Activated T-cell treated with anti-CD3 and anti-CD28 coated beads, Interleukin-2, amount 50 U/mL, for 4 hours (primary cell): Measurements from ENCODE around the gene DEF6. TPM values are rescaled to one million over a fixed set of nuclear protein-coding genes. Genes with fewer than 3 reads are reported as not detected.

ENCODE experiments used
- ATAC-seq, 2 donors: fragments of 200-7000 bp; cut with Tn5 transposase; one replicate each; pipeline ENCODE4 v1.10.0; 2021
- DNase-seq: peaks from one replicate; pipeline ENCODE4 v3.0.0-alpha.2; 2020
- H3K27me3 Mint-ChIP-seq: one replicate; pipeline ENCODE4 v1.8.0; 2021; ENCODE audit warnings: low read depth, mixed read lengths
- H3K36me3 Mint-ChIP-seq: one replicate; pipeline ENCODE4 v1.8.0; 2022; ENCODE audit warnings: mixed read lengths; ENCODE audit not compliant: insufficient read depth
- H3K4me1 Mint-ChIP-seq: one replicate; pipeline ENCODE4 v1.8.0; 2021; ENCODE audit warnings: low read depth, mixed read lengths
- H3K4me3 Mint-ChIP-seq: one replicate; pipeline ENCODE4 v1.8.0; 2021; ENCODE audit warnings: mild to moderate bottlenecking, moderate library complexity, mixed read lengths
- H3K9me3 Mint-ChIP-seq: one replicate; pipeline ENCODE4 v1.8.0; 2021; ENCODE audit warnings: mixed read lengths
- total RNA-seq, 3 donors: library from RNA; stranded (reverse); gene quantifications; one replicate each; pipeline ENCODE4 v1.2.1, GENCODE V29; 2021

The DEF6 gene
- total RNA-seq, 3 donors from 2014 or later, result 63.0 to 72.7 (median 68.9) TPM

DNA sequence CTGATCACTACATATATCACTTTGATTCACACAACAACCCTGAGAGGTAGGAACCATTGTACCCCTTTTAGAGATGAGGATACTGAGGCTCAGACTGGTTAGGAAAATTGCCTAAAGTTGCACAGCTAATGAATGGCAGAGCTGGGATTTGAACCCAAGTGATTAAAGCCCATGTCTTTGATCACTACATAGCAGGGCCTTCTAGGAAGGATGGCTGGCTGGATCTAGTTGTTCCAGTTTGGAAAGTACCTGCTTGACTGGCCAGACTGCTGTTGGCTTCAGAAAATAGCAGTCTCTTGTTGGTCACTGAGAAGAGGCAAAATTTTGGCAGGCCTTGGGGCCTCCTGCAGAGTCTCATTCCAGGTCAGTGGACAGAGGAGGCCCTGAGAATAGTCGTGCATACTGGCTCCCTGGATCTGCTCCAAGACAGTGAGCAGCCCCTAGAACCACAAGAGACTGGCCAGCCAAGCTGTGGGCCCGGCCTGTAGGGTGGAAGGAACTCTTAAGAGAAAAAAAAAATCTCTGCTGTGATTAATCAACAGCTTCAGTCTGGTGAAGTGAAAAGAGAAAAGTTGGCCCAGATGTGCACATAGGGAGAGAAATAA, 62.2 kb downstream of the DEF6 start:
- H3K4me1 Mint-ChIP-seq, result peaks cover 36% of the 10 kb centered on the region
- DNase-seq (no peak), ATAC-seq (no peak)
- H3K27me3 Mint-ChIP-seq, result no peaks in the 10 kb centered on the region
- no peaks in the 10 kb centered on the region for H3K9me3 Mint-ChIP-seq
- no peak overlapping the region for H3K4me3 Mint-ChIP-seq
- peaks cover 33% of the 10 kb centered on the region for H3K36me3 Mint-ChIP-seq

GRCh38 chr6:35360349-35361138, 62.9 kb downstream of the DEF6 start:
- no peak for ATAC-seq
- Mint-ChIP-seq H3K36me3 (peaks cover 31% of the 10 kb centered on the region), H3K4me3 (no peak overlapping the region), H3K4me1 (peaks cover 37% of the 10 kb centered on the region), H3K27me3 (no peaks in the 10 kb centered on the region), H3K9me3 (no peaks in the 10 kb centered on the region)
- DNase-seq, result no peak

DNA sequence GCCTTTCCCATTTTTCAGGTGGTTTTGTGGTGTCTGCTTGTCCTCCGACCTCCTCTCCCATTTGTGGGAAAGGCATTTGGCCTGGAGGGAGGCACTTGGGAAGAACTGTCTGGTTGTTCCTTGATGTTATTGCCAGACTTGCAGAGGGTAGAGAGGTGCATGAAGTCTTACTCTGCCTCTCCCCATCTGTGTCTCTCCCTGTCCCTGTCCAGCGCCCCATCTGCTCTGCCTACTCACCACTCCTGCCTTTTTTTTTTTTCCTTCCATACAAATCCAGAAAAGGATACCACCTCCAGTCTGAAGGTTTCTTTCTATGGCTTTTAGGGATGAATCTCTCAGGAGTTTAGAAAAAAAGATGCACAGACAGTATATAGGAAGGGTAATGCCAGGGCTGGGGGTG, 64.6 kb downstream of the DEF6 start:
- H3K4me1 Mint-ChIP-seq, result peaks cover 42% of the 10 kb centered on the region
- H3K36me3 Mint-ChIP-seq, result peaks cover 24% of the 10 kb centered on the region
- DNase-seq (no peak), ATAC-seq (no peak)
- no peaks in the 10 kb centered on the region for H3K27me3 Mint-ChIP-seq
- H3K4me3 Mint-ChIP-seq, result no peak overlapping the region
- H3K9me3 Mint-ChIP-seq, result no peaks in the 10 kb centered on the region

DNA sequence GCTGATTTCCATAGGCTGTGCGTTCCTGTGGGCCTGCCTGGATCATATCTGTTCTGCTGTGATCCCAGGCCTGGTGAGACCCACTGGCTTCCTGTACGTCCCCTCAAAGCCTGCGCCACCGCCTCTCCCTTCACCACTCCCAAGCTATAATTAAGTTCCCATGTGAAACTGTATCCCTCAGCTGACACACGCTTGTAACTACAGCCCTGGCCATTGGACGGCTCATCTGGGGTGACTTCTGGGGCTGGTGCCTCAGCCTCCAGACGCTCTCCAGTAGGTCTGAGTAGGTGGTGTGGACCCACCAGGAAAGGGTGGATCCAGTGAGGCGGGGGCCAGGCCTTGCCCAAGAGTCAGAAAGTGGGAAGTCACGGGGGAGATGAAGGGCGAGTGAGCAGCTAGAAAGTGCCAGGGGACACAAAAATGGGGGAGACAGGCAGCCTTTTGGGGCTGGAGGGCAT, 65.7 kb downstream of the DEF6 start:
- Mint-ChIP-seq H3K4me3 (no peak overlapping the region), H3K27me3 (no peaks in the 10 kb centered on the region), H3K36me3 (peaks cover 17% of the 10 kb centered on the region), H3K4me1 (peaks cover 42% of the 10 kb centered on the region), H3K9me3 (no peaks in the 10 kb centered on the region)
- ATAC-seq, result no peak
- no peak for DNase-seq

DNA sequence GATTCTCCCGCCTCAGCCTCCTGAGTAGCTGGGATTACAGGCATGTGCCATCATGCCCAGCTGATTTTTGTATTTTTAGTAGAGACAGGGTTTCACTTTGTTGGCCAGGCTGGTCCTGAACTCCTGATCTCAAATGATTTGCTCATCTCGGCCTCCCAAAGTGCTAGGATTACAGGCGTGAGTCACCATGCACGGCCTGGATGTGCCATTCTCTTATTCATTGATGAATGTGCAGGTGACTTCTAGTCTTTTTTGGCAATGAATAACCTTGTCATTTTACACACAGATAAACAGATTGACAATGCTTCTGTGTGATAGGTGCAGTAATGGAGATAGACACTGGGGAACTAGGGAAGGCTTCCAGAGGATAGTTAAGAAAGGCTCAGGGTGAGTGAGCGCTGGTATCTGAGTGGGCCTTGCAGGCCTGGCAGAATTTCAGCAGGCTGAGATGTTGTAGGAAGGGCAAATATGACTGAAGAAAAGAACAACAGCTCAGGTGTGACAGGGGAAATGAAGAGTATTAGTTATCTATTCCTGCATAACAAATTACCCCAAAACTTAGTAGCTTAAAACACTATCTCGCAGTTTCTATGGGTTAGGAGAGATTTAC, 68.1 kb downstream of the DEF6 start:
- no peak for DNase-seq
- no peak for ATAC-seq
- peaks cover 9% of the 10 kb centered on the region for H3K36me3 Mint-ChIP-seq
- no peaks in the 10 kb centered on the region for H3K27me3 Mint-ChIP-seq
- H3K4me1 Mint-ChIP-seq, result peaks cover 58% of the 10 kb centered on the region
- H3K4me3 Mint-ChIP-seq, result no peak overlapping the region
- no peaks in the 10 kb centered on the region for H3K9me3 Mint-ChIP-seq

DNA sequence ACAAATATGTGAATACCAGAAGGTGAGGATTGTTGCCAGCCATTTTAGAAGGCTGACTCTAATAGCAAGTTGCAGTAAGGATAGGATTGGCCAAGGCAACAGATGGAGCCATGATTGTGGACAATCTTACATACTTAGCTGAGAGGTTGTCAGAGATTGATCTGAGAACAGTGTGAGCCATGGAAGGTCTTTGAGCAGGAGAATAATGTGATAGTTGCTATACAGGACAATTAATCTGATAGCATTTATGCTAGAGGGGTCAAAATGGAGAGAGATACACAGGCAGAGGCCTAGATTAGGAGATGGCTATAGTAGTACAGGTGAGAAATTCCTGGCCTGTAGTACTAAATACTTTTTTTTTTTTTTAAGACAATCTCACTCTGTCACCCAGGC, 68.6 kb downstream of the DEF6 start:
- Mint-ChIP-seq H3K27me3 (no peaks in the 10 kb centered on the region), H3K36me3 (peaks cover 9% of the 10 kb centered on the region), H3K4me3 (no peak overlapping the region), H3K4me1 (peaks cover 63% of the 10 kb centered on the region), H3K9me3 (no peaks in the 10 kb centered on the region)
- DNase-seq (no peak), ATAC-seq (no peak)

- ATAC-seq, result no peak
- peaks cover 59% of the 10 kb centered on the region for H3K4me1 Mint-ChIP-seq
- no peaks in the 10 kb centered on the region for H3K9me3 Mint-ChIP-seq
- no peak overlapping the region for H3K4me3 Mint-ChIP-seq
- H3K27me3 Mint-ChIP-seq, result no peaks in the 10 kb centered on the region
- peaks cover 10% of the 10 kb centered on the region for H3K36me3 Mint-ChIP-seq
- no peak for DNase-seq
These were observed 70.0 kb downstream of the DEF6 start for GRCh38 chr6:35367646-35368037.

GRCh38 chr6:35368038-35368887, 70.6 kb downstream of the DEF6 start:
- peak; percentile 55 to 64 for ATAC-seq
- Mint-ChIP-seq H3K4me3 (no peak overlapping the region), H3K27me3 (no peaks in the 10 kb centered on the region)

GRCh38 chr6:35370124-35370741, 72.6 kb downstream of the DEF6 start:
- ATAC-seq (peak; percentile 61 to 67), DNase-seq (peak; percentile 31)
- no peaks in the 10 kb centered on the region for H3K27me3 Mint-ChIP-seq
- no peaks in the 10 kb centered on the region for H3K9me3 Mint-ChIP-seq
- peaks cover 57% of the 10 kb centered on the region for H3K4me1 Mint-ChIP-seq
- peaks cover 13% of the 10 kb centered on the region for H3K36me3 Mint-ChIP-seq
- H3K4me3 Mint-ChIP-seq, result peak overlapping the region; percentile 65

More at GRCh38 chr6:35368038-35368887, 70.6 kb downstream of the DEF6 start:
- Mint-ChIP-seq H3K36me3 (peaks cover 10% of the 10 kb centered on the region), H3K9me3 (no peaks in the 10 kb centered on the region), H3K4me1 (peaks cover 56% of the 10 kb centered on the region)
- no peak for DNase-seq

DNA sequence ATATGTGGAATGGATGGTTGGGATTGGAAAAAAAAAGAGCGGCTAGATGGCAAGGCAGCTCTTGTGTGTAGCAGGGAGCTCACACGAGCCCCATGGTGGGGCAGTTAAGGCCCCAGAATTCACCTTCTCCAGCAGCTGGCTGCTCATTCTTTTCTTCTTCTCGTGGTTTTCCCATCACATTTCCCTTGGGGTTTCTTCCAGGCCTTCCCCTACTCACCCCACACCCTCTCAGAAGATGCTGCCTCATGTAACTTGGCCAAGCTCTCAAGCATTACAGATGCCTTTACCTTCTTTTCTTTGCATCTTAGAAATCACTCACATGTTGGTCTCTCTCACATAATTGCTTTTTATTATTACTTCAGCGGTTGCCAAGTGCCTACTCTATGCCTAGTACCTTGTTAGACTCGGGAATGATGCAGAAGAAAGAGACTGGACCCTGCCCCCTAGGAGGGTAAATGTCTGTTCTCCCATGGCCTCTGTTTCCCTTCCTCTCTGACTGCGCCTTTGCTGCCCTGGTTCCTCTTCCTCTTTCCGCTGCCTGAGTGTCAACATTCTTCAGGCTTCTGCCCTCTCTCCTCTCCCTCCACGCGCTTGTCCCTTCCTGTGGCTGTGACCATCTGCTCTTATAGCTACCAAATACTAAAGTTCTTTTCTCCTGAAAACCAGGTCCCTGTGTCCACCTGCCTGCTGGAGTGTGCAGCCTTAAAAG, 73.3 kb downstream of the DEF6 start:
- no peak for DNase-seq
- ATAC-seq, result no peak
- Mint-ChIP-seq H3K4me3 (no peak overlapping the region), H3K4me1 (peaks cover 51% of the 10 kb centered on the region), H3K27me3 (no peaks in the 10 kb centered on the region), H3K9me3 (no peaks in the 10 kb centered on the region), H3K36me3 (peaks cover 9% of the 10 kb centered on the region)

Other genes with a start within 250 kb of the DEF6 start
- not detected for gene TCP11, start 156.5 kb upstream of the DEF6 start, total RNA-seq
- under 1 TPM in 1 of 3 donors, not detected in 2; 0.03 TPM for gene SCUBE3, start 83.9 kb upstream of the DEF6 start, total RNA-seq
- 10 to 100 TPM; 22.9 to 24.3 (median 24.1) TPM for gene ZNF76, start 38.1 kb upstream of the DEF6 start, total RNA-seq
- 10 to 100 TPM; 15.4 to 17.4 (median 16.9) TPM for gene PPARD, start 44.7 kb downstream of the DEF6 start, total RNA-seq
- 10 to 100 TPM; 23.1 to 26.6 (median 24.8) TPM for gene FANCE, start 154.5 kb downstream of the DEF6 start, total RNA-seq
- 1,000 to 10,000 TPM; 1,745 to 1,992 (median 1,956) TPM for gene RPL10A, start 170.6 kb downstream of the DEF6 start, total RNA-seq
- gene TEAD3, start 199.3 kb downstream of the DEF6 start, total RNA-seq, result 1 to 10 TPM in 2 of 3 donors, under 1 TPM in 1; 0.94 to 2.2 (median 1.4) TPM
- gene TULP1, start 215.1 kb downstream of the DEF6 start, total RNA-seq, result not detected